K562 (cell line): Measurements from ENCODE around the gene HNRNPA2B1. TPM values are rescaled to one million over a fixed set of nuclear protein-coding genes. Genes with fewer than 3 reads are reported as not detected.

Experiments
- CBX5 ChIP-seq: IDR thresholded peaks from 2 replicates; pipeline ENCODE4 v1.6.1; 2014; ENCODE audit warnings: low read depth, borderline replicate concordance
- CEBPB ChIP-seq: fragments of 450-650 bp; IDR thresholded peaks from 2 replicates; pipeline ENCODE4 v1.6.1; 2016; ENCODE audit warnings: missing genetic modification characterization, missing compliant biosample characterization
- EP400 ChIP-seq: fragments of 450-650 bp; IDR thresholded peaks from 2 replicates; pipeline ENCODE4 v1.6.1; 2017; ENCODE audit warnings: antibody characterized with exemption, mild to moderate bottlenecking, moderate library complexity
- FIP1L1 ChIP-seq: fragments of 200-400 bp; formaldehyde crosslinking; IDR thresholded peaks from 2 replicates; pipeline ENCODE4 v1.6.1; 2018; ENCODE audit warnings: mild to moderate bottlenecking, low read depth, low read length; ENCODE audit not compliant: poor library complexity, severe bottlenecking
- HDAC2 ChIP-seq: fragments of 450-650 bp; IDR thresholded peaks from 2 replicates; pipeline ENCODE4 v1.6.1; 2016; ENCODE audit warnings: mild to moderate bottlenecking
- HEY1 ChIP-seq: fragments of 250-450 bp; sonication (Bioruptor Pico); IDR thresholded peaks from 2 replicates; pipeline ENCODE4 v1.5.0; 2020; ENCODE audit warnings: mild to moderate bottlenecking, moderate library complexity, borderline replicate concordance
- HNRNPL ChIP-seq: fragments of 200-400 bp; formaldehyde crosslinking; IDR thresholded peaks from 2 replicates; pipeline ENCODE4 v1.6.1; 2017; ENCODE audit warnings: low read depth, mild to moderate bottlenecking, low read length
- HOXB6 ChIP-seq: fragments of 250-450 bp; sonication (Bioruptor Pico); IDR thresholded peaks from 2 replicates; pipeline ENCODE4 v1.5.1; 2022; ENCODE audit warnings: mild to moderate bottlenecking, borderline replicate concordance
- NBN ChIP-seq: fragments of 450-650 bp; IDR thresholded peaks from 2 replicates; pipeline ENCODE4 v1.6.1; 2016; ENCODE audit warnings: low read depth, mild to moderate bottlenecking
- NCOA1 ChIP-seq: fragments of 450-650 bp; IDR thresholded peaks from 2 replicates; pipeline ENCODE4 v1.6.1; 2016; ENCODE audit warnings: low read depth
- PHF8 ChIP-seq: fragments of 200-600 bp; sonication (generic); IDR thresholded peaks from 2 replicates; pipeline ENCODE4 v1.6.1; 2012; ENCODE audit warnings: mixed run types, mild to moderate bottlenecking, inconsistent platforms, low read length, moderate library complexity, borderline replicate concordance
- POLR3G ChIP-seq: IDR thresholded peaks from 2 replicates; pipeline ENCODE4 v1.6.1; 2011; ENCODE audit not compliant: insufficient read length, insufficient replicate concordance; ENCODE audit errors: extremely low read depth
- RBM17 ChIP-seq: fragments of 200-400 bp; formaldehyde crosslinking; IDR thresholded peaks from 2 replicates; pipeline ENCODE4 v1.6.1; 2017; ENCODE audit warnings: low read depth, mild to moderate bottlenecking, low read length, borderline replicate concordance
- RBM39 ChIP-seq: fragments of 200-400 bp; formaldehyde crosslinking; optimal IDR thresholded peaks from 2 replicates; pipeline ENCODE3; 2018; ENCODE audit warnings: low read depth, low read length
- SPI1 ChIP-seq: IDR thresholded peaks from 2 replicates; pipeline ENCODE4 v1.6.1; 2011; ENCODE audit warnings: low read depth, low read length, control low read depth, borderline replicate concordance
- ZNF146 ChIP-seq: IDR thresholded peaks from one replicate; pipeline ENCODE4 v1.6.1; 2018; ENCODE audit warnings: missing compliant biosample characterization; ENCODE audit not compliant: unreplicated experiment
- ZNF224 ChIP-seq: sonication (generic); formaldehyde crosslinking; IDR thresholded peaks from 2 replicates; pipeline ENCODE4 v1.8.0; 2022; ENCODE audit warnings: mild to moderate bottlenecking, missing genetic modification reagents
- ZNF253 ChIP-seq: fragments of 250-450 bp; sonication (Bioruptor Pico); conservative IDR thresholded peaks from 2 replicates; pipeline ENCODE4 v1.6.1; 2021; ENCODE audit warnings: mild to moderate bottlenecking
- ZNF444 ChIP-seq: fragments of 250-450 bp; sonication (Bioruptor Pico); IDR thresholded peaks from 2 replicates; pipeline ENCODE4 v1.4.0; 2020; ENCODE audit warnings: mild to moderate bottlenecking, moderate library complexity
- polyA plus RNA-seq, 8 experiments: library from polyadenylated mRNA; depleted of rRNA in 4 of 8; stranded (reverse) in 5 of 8; unstranded in 3 of 8; fragments of >200 nt; fragmentation: Nextera tagmentation in 2 of 8; fragmentation: Illumina TruSeq in 1 of 8; extraction: Ambion mirVana in 2 of 8; extraction: Trizol in 1 of 8; gene quantifications; 2 replicates each; pipeline versions ENCODE4 v1.2.1 to v1.2.3, GENCODE V29; 2011 to 2014; ENCODE audit warnings: inconsistent platforms in 1 of 8, missing spikeins in 1 of 8
- total RNA-seq, 7 experiments: library from RNA; depleted of rRNA in 6 of 7; stranded (reverse); fragments of >200 nt in 6 of 7; fragmentation: Illumina TruSeq in 2 of 7; extraction: Trizol in 2 of 7; gene quantifications; 2 replicates each; pipeline versions ENCODE4 v1.2.1 to v1.2.3, GENCODE V29; 2011 to 2021; ENCODE audit warnings: low replicate concordance in 1 of 7
- TF ChIP-seq, protein P1 (sequence below): fragments of 250-450 bp; sonication (Bioruptor Pico); IDR thresholded peaks from 2 replicates; pipeline ENCODE4 v1.5.0; 2021
- TF ChIP-seq, protein P2 (sequence below), 2 experiments: IDR thresholded peaks; 2 replicates each; pipeline ENCODE4 v1.6.1; 2011; ENCODE audit warnings: borderline replicate concordance in 1 of 2, control low read depth in 1 of 2, low read depth in 1 of 2, low read length in 1 of 2, mild to moderate bottlenecking in 1 of 2, mixed read lengths in 1 of 2, moderate library complexity in 1 of 2; ENCODE audit not compliant: insufficient read depth in 1 of 2, insufficient read length in 1 of 2, poor library complexity in 1 of 2, severe bottlenecking in 1 of 2; ENCODE audit errors: extremely low read depth in 1 of 2
- TF ChIP-seq, protein P3 (sequence below): fragments of 450-650 bp; IDR thresholded peaks from 2 replicates; pipeline ENCODE4 v1.6.1; 2016; ENCODE audit warnings: antibody characterized with exemption
- TF ChIP-seq, protein P4 (sequence below): sonication (generic); formaldehyde crosslinking; IDR thresholded peaks from 2 replicates; pipeline ENCODE4 v1.8.0; 2023; ENCODE audit warnings: mild to moderate bottlenecking, missing genetic modification reagents

The HNRNPA2B1 gene
- total and polyA plus RNA-seq, 9 of the 15 experiments (the other 6 are each of a cell fraction or from before 2014, with no cell fraction given): 630 to 1,989 (median 865) TPM

DNA sequence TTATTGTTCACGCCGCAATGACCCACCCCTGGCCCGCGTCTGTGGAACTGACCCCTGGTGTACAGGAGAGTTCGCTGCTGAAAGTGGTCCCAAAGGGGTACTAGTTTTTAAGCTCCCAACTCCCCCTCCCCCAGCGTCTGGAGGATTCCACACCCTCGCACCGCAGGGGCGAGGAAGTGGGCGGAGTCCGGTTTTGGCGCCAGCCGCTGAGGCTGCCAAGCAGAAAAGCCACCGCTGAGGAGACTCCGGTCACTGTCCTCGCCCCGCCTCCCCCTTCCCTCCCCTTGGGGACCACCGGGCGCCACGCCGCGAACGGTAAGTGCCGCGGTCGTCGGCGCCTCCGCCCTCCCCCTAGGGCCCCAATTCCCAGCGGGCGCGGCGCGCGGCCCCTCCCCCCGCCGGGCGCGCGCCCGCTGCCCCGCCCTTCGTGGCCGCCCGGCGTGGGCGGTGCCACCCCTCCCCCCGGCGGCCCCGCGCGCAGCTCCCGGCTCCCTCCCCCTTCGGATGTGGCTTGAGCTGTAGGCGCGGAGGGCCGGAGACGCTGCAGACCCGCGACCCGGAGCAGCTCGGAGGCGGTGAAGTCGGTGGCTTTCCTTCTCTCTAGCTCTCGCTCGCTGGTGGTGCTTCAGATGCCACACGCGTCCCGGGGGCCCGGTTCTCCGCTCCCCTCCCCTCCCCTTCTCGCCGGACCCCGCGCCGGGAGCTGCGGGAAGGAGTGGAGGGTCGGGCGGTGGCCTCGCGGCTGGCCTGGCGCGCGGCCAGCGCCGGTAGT is 887 bp upstream of the HNRNPA2B1 start, which contains the start of gene CBX3 (continued):
- TF ChIP-seq NCOA1 (0 out of 2 replicates have a peak, but pooled peaks have one; percentile 22), ZNF146 (CRISPR knock-in tag) (peak; percentile 11), ZNF253 (CRISPR knock-in tag) (no peak), NBN (peak; percentile 75; the same call in 1 of the 2 replicates), RBM17 (no peak), FIP1L1 (peak; percentile 79), ZNF224 (0 out of 2 replicates have a peak, but pooled peaks have one; percentile 23), HEY1 (CRISPR knock-in tag) (no peak), HDAC2 (0 out of 2 replicates have a peak, but pooled peaks have one; percentile 9), PHF8 (peak; percentile 84), EP400 (peak; percentile 69), CEBPB (no peak), ZNF444 (CRISPR knock-in tag) (peak; percentile 93), SPI1 (peak; percentile 79), RBM39 (peak; percentile 68), POLR3G (no peak), HOXB6 (CRISPR knock-in tag) (no peak), CBX5 (no peak), HNRNPL (peak; percentile 63)
- TF ChIP-seq, protein P1, sequence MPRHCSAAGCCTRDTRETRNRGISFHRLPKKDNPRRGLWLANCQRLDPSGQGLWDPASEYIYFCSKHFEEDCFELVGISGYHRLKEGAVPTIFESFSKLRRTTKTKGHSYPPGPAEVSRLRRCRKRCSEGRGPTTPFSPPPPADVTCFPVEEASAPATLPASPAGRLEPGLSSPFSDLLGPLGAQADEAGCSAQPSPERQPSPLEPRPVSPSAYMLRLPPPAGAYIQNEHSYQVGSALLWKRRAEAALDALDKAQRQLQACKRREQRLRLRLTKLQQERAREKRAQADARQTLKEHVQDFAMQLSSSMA (CRISPR knock-in tag): peak; percentile 80; the same call in 1 of the 2 replicates
- TF ChIP-seq, protein P2, sequence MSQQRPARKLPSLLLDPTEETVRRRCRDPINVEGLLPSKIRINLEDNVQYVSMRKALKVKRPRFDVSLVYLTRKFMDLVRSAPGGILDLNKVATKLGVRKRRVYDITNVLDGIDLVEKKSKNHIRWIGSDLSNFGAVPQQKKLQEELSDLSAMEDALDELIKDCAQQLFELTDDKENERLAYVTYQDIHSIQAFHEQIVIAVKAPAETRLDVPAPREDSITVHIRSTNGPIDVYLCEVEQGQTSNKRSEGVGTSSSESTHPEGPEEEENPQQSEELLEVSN (IDR thresholded peaks at IDR 0.05; ENCODE audit: borderline replicate concordance in 1 of 2, extremely low read depth in 1 of 2, insufficient read depth in 1 of 2, insufficient read length in 1 of 2, low read depth in 1 of 2, low read length in 1 of 2, poor library complexity in 1 of 2, severe bottlenecking in 1 of 2): peak; percentile 19 to 69
- TF ChIP-seq, protein P3, sequence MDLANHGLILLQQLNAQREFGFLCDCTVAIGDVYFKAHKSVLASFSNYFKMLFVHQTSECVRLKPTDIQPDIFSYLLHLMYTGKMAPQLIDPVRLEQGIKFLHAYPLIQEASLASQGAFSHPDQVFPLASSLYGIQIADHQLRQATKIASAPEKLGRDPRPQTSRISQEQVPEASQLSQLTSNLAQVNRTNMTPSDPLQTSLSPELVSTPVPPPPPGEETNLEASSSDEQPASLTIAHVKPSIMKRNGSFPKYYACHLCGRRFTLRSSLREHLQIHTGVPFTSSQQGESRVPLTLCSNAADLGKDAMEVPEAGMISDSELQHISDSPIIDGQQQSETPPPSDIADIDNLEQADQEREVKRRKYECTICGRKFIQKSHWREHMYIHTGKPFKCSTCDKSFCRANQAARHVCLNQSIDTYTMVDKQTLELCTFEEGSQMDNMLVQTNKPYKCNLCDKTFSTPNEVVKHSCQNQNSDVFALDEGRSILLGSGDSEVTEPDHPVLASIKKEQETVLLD: no peak
- TF ChIP-seq, protein P4, sequence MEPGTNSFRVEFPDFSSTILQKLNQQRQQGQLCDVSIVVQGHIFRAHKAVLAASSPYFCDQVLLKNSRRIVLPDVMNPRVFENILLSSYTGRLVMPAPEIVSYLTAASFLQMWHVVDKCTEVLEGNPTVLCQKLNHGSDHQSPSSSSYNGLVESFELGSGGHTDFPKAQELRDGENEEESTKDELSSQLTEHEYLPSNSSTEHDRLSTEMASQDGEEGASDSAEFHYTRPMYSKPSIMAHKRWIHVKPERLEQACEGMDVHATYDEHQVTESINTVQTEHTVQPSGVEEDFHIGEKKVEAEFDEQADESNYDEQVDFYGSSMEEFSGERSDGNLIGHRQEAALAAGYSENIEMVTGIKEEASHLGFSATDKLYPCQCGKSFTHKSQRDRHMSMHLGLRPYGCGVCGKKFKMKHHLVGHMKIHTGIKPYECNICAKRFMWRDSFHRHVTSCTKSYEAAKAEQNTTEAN (CRISPR knock-in tag): no peak
